HG02885 (cell line): ENCODE measurements around the gene ATG9A.
A peak's percentile ranks its signal among the peaks of the same experiment; 100 is the strongest.
"Not testable (repeated sequence)": the region's sequence is repeated elsewhere in the genome, so short reads cannot be mapped to it uniquely, and the experiment has no call there.

Experiments used
- ATAC-seq: cut with Tn5 transposase; IDR thresholded peaks from one replicate; pipeline ENCODE4 v1.9.1; 2021; ENCODE audit warnings: mild to moderate bottlenecking; ENCODE audit not compliant: unreplicated experiment, poor library complexity

ATG9A gene

DNA sequence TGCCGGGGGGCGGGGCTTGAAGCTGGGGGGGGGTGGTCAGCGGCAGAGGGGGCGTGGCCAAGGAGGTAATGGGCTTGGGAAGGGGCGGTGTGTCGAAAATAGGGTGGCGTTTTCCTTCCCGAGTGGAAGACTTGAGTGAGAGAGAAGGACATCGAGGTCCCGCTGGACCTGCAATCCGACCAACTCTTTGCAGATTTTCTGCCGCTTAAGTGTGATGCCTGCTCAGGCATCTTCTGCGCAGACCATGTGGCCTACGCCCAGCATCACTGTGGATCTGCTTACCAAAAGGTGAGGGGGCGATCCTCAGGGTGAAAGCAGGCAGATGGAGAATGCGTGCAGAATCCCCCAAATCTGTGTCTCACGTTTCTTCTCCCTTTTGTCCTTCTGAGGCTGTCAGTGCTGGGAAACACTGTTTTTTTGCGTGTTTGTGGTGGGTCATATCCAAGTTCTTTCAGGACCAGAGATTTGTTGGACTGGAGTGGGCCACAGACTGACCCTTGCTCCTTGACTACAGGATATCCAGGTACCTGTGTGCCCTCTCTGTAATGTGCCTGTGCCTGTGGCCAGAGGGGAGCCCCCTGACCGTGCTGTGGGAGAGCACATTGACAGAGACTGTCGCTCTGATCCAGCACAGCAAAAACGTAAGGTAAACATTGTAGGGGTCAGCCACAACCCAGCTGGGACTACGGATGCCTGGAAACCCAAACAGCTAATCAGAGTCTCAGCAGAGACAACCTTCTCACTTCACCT is 22.1 kb downstream of the ATG9A start:
- no peak for ATAC-seq

DNA sequence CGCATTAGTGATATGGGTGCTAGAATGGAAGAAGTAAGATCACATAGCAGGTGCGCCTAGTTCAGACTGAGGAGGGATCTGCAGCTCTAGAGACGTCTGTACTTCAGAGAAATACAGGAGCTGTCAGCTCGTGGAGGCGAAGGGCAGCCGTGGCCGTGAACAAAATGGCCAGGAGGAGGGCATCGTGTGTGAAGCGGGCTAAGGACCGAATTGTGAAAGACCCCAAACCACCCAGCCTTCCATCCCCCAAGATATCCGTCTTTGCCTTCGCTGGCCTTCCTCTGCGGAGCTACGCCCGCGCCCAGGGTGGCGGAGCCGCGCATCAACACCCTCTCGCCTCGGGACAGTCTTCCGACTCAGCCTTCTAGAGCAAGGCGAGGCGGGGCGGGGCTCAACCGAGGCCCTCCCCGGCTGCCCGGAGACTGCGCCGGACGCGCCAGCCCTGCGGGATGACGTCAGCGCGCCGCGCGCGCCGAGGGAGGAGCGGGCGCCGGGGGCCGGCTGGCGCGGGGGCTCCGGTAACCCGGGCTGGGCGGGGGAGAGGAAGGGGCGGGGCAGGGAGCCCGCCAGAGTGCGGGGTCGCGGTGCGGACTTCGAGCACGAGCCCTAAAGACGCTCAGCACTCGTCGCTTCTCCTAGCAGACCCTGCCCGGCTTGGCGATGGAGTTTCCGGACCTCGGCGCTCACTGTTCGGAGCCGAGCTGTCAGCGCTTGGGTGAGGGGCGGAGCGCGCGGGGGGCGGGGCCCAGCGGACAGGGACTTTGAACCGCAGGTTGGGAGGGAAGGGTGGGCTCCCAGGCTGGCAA is 22.9 kb downstream of the ATG9A start, which contains the start of gene ZFAND2B:
Gene ZFAND2B, plus strand, starts transcription at position 455 of the 806 bp plus-strand sequence. Its CDS starts 206 bp downstream, at position 661.
- ATAC-seq = peak; percentile 97

DNA sequence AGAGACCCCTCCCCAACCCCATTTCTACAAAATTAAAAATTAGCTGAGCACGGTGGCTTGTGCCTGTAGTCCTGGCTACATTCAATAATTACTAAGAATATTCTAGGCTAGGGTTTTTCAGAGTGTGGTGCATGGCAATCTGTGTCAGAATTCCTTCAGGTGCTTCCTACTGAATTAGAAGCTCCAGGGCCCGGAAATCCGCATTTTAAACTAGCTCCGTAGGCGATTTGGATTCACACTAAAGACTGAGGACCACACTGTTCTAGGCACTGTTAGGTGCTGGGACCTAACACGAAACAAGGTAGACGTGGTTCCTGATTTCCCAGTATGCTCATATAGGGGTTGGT is 23.5 kb downstream of the ATG9A start:
- no peak for ATAC-seq

DNA sequence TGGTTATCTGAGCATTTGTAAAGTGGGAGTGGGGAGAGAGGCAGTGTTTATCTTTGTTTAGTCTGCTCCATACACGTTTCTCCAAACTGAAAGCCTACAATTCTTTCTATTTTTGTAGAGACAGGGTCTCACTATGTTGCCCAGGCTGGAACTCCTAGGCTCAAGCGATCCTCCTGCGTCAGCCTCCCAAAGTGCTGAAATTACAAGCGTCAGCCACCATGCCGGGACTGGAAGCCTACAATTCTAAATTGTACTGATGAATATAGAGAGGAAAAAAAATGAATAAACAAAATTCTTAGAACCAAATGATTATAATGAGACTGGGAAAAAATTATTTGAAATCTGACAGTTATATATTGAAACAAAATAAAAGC is 24.3 kb downstream of the ATG9A start:
- no peak for ATAC-seq

DNA sequence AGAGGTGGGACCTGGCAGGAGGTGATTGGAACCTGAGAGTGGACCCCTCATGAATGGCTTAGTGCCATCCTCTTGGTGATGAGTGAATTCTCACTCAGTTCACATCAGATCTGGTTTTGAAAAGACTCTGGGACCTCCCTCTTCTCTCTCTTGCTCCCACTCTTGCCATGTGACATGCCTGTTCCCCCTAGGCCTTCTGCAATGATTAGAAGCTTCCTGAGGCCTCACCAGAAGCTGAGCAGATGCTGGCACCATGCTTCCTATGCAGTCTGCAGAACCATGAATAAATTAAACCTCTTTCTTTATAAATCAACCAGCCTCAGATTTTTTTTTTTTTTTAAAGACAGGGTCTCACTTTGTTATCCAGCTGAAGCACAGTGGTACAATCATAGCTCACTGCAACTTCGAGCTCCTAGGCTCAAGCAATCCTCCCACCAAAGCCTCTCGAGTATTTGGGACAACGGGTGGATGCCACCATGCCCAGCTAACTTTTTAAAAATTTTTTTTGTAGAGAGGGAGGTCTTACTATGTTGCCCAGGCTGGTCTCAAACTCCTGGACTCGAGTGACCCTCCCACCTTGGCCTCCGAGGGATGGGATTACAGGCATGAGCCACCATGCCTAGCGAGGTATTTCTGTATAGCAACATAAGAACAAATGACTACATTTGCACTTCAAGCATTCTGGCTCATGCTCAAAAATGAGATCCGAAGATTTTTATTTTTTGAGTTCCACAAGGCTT is 24.8 kb downstream of the ATG9A start:
- ATAC-seq = no peak

DNA sequence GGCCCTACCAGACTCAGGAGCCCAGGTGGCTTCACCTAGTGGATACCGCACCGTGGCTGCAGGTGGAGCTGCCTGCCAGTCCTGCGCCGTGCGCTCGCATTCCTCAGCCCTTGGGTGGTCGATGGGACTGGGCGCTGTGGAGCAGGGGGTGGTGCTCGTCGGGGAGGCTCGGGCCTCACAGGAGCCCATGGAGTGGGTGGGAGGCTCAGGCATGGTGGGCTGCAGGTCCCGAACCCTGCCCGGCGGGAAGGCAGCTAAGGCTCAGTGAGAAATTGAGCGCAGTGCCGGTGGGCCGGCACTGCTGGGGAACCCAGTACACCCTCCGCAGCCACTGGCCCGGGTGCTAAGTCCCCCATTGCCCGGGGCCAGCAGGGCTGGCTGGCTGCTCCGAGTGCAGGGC is 28.1 kb downstream of the ATG9A start:
- ATAC-seq = not testable (repeated sequence)

DNA sequence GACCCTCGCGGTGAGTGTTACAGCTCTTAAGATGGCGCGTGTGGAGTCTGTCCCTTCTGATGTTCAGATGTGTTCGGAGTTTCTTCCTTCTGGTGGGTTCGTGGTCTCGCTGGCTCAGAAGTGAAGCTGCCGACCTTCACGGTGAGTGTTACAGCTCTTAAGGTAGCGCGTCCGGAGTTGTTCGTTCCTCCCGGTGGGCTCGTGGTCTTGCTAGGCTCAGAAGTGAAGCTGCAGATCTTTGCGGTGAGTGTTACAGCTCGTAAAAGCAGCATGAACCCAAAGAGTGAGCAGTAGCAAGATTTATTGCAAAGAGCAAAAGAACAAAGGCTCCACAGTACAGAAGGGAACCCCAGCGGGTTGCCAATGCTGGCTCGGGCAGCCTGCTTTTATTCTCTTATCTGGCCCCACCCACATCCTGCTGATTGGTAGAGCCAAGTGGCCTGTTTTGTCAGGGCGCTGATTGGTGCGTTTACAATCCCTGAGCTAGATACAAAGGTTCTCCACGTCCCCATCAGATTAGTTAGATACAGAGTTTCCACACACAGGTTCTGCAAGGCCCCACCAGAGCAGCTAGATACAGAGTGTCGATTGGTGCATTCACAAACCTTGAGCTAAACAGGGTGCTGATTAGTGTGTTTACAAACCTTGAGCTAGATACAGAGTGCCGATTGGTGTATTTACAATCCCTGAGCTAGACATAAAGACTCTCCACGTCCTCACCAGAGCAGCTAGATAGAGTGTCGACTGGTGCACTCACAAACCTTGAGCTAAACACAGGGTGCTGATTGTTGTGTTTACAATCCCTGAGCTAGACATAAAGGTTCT is 28.7 kb downstream of the ATG9A start:
- not testable (repeated sequence) for ATAC-seq

DNA sequence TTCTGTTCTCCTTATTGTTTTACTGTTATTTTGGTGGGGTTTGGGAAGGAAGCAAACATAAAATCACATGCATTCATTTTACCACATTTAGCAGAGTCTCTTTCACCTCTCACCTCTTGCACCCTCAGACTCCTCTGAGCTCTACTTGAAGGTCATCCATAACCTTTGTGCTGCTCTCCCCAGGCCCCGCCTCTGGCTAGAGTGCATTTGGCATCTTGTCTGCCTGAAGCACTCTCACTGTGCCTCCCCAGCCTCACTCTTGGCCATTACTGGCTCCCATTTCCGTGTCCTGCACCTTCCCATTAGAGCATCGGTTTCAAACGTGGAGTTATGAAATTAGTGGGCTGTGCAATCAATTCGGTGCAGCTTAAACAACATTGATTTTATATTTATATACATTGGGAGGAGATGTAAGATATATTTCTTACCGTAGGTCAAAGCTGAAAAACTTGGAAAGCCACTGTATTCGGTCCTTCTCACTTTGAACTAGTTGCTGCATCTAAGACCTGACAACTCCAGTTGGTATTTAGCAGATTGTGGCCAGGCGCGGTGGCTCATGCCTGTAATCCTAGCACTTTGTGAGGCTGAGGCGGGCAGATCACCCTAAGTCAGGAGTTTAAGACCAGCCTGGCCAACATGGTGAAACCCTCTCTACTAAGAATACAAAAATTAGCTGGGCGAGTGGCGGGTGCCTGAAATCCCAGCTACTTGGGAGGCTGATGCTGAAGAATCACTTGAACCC is 29.8 kb downstream of the ATG9A start:
- ATAC-seq = no peak

DNA sequence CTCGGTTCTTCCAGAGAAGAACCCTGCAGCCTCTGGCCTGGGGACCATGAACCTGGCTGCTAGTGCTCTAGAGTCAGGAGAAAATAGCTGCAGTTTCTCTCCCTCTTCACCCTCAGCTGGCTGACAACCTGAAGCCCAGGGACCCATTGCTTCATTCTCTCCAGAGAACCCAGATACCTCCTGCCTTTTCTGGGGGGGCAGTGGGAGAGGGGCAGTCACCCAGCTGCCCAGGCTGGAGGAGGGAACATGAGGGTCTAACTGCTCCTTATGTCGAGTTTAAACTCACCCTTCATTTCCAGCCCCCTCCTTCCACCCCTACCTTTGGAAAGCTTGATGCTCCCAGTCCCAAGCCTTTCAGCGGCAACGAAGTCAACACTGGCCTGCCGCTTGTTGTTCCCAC is 30.5 kb downstream of the ATG9A start:
- ATAC-seq = no peak

DNA sequence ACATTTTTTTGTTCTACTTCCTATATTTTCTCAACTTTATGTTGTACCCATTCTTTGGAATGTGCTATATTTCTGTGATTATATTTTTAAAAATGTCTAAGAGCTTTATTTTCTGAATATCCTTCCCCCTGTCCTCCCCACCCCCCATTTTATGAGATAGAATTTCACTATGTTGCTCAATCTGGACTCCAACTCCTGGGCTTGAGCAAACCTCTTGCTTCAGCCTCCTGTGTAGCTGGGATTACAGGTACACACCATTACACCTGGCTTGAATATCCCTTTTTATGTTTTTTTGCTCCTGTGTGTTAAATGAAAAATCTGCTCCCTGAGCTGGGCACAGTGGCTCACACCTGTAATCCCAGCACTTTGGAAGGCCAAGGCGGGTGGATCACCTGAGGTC is 32.0 kb downstream of the ATG9A start:
- no peak for ATAC-seq

DNA sequence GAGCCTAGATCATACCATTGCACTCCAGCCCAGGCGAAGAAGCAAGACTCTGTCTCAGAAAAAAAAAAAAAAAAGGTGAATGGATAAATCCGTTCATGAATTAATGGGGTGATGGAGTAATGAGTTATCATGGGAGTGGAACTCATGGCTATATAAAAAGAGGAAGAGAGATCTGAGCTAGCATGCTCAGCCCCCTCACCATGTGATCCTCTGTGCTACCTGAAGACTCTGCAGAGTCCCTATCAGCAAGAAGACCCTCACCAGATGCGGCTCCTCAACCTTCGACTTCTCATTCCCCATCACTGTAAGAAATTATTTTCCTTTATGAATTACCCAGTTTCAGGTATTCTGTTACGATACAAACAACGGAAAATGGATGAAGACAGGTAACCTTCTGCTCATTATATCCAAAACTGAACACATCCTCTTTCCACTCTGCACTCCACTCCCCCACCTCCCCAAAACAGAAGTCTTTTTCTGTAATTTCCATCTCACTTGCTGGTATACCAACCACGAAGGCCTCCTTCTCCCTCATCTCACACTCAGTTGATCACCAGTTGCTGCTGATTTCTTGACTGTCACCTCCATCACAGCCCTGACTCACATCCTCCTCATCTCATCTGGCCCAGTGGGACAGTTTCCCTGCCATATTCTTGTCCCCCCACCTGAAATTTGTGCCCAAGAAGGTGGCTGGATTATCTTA is 42.5 kb downstream of the ATG9A start:
- no peak for ATAC-seq

DNA sequence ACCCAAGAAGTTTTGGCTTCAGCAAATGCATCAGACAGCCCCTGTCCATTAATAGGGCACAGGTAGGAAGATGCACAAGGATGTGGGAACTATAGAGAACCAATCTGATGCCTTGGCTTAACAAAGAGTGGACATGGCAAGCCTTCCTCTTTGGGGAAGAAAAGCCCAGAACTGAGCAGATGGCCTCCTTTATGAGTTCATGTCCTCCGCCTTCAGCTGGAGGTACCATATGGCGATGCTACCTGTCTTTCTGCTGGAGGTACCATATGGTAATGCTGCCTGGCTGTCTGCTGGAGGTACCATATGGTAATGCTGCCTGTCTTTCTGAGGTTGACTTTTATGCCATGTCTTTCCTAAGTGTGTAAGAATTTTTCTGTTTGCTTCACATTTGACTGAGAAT is 45.3 kb downstream of the ATG9A start:
- no peak for ATAC-seq

DNA sequence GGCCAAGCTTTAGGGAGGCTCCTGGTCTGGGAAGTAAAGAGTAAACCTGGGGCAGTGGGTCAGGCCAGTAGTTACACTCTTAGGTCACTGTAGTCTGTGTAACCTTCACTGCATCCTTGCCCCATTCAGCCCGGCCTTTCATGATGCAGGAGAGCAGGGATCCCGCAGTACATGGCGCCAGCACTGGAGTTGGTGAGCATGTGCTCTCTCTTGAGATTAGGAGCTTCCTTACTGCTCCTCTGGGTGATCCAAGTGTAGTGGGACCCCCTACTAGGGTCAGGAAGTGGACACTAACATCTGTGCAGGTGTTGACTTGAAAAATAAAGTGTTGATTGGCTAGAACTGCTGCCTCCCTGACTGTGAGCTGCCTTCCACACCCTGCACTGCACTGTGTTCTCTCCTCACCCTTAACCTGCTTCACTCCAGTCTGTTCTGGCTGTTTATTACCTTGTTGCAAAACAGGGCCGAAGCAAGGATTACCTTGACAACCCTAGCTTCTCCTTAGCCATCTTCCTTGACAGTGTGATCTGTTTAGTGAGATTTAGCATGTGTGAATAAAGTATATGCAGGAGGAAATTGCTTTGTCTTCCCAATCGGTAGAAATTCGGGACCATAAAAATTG is 46.2 kb downstream of the ATG9A start:
- ATAC-seq = no peak

DNA sequence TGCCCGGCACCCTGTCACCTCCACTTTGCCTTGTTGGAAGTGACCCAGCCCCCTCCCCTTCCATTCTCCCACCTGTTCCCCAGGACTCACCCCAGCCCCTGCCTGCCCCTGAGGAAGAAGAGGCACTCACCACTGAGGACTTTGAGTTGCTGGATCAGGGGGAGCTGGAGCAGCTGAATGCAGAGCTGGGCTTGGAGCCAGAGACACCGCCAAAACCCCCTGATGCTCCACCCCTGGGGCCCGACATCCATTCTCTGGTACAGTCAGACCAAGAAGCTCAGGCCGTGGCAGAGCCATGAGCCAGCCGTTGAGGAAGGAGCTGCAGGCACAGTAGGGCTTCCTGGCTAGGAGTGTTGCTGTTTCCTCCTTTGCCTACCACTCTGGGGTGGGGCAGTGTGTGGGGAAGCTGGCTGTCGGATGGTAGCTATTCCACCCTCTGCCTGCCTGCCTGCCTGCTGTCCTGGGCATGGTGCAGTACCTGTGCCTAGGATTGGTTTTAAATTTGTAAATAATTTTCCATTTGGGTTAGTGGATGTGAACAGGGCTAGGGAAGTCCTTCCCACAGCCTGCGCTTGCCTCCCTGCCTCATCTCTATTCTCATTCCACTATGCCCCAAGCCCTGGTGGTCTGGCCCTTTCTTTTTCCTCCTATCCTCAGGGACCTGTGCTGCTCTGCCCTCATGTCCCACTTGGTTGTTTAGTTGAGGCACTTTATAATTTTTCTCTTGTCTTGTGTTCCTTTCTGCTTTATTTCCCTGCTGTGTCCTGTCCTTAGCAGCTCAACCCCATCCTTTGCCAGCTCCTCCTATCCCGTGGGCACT is 46.9 kb downstream of the ATG9A start:
- ATAC-seq = no peak

DNA sequence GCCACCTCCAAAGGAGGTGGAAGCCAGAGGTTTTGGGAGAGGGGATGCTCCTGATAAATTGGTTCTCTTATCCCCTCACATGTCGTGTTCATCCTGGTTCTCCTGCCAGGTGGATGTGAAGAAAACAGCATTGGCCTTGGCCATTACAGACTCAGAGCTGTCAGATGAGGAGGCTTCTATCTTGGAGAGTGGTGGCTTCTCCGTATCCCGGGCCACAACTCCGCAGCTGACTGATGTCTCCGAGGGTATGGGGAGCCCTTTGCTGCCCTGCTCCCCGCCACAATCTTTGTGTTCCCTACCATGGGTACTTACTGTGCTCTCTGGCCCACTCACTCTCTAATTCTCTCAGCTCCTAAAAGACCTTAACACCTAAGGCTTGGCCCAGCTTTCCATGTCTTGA is 47.9 kb downstream of the ATG9A start:
- ATAC-seq = no peak

DNA sequence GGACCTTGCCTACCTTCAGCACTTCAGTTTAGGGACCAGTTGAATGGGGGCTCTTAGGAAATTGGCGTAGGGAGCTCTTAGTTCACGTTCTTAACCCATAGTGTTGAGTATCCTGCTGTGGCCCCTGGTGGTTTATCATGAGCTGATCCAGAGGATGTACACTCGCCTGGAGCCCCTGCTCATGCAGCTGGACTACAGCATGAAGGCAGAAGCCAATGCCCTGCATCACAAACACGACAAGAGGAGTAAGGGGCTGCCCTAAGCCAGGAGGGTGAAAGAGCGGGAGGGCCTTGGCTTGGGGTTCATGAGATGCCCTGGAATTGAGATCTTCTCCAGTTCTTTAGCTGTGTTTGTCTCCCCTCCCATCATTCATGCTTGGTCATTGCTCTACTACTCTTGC is 48.5 kb downstream of the ATG9A start:
- no peak for ATAC-seq

DNA sequence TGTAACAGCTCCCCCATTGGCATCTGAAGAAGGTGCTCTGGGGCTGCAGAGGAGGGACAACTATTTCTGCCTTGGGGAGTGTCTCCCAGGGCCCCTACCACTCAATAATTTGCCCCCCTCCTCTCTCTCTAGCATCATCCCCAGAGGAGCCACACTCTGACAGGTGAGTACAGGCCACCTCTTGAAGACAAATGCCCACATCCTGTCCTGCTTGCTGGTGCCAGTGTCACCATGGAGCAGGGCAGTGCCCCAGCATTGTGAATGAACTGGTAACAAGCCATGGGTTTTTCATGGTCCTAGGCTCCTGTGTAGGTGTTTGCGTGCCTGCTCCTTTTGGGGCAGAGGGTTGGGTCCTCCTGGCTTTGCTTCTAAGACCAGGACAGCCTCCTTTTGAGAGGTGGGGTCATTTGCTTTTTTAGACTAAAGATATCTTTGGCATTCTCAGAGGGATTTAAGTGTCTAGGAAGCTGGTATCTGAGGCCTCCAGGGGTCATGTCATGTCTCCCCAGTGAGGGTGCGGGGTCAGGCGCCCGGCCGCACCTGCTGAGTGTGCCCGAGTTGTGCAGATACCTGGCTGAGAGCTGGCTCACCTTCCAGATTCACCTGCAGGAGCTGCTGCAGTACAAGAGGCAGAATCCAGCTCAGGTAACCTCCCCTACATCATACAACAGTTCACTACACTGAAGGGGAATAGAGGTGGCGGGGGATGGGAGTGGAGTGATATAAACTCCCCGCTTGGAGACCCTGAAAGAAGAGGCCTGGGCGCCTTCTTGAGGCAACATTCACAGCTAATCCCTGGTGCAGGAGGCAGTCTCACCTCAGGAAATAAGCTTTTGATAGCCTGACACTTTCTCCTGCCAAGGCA is 49.6 kb downstream of the ATG9A start:
- ATAC-seq = no peak
